GM12892 (cell line): Measurements from ENCODE around the gene METTL24.

ENCODE experiments used
- POLR2A ChIP-seq: IDR thresholded peaks from 2 replicates; pipeline ENCODE4 v1.6.1; 2011; ENCODE audit warnings: low read depth, low read length, control low read depth
- POLR2AphosphoS5 ChIP-seq: IDR thresholded peaks from 2 replicates; pipeline ENCODE4 v1.6.1; 2011; ENCODE audit warnings: low read depth, low read length, control low read depth
- TAF1 ChIP-seq: IDR thresholded peaks from 2 replicates; pipeline ENCODE4 v1.6.1; 2011; ENCODE audit warnings: low read depth, mild to moderate bottlenecking, control low read depth, low read length, borderline replicate concordance

DNA sequence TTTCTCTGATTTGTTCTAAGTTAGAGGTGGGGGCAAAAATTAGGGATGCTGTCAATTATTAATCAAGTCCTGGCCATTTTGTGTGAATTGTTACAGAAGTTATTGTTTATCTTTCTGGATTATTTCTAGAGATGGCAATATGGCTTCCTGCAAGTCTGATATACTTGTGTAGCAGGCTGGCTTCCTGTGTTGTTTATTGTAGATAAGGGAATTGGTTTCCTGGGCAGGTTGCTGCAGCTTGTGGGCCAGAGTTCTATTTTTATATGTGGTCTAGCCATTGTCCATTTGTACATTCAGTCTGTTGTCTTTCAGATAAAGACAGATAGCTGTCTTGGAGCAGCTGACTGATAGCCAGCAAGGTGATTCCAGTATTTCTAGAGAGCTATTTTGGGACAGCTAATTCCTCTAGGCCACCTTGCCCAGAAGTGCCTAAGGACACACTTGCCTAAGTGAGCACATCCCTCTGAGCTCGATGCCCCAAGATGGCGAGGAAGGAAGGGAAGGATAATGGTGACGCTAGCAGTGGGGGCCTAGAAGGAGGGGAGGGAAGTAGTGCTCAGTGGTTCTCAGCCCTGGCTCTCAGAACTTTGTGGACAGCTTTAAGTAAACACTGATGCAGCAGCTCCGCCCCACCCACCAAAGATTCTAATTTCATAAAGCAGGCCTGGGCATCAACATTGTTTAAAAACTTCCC is 31.7 kb upstream of the METTL24 start:
- no peak for TF ChIP-seq POLR2AphosphoS5
- no peak for TF ChIP-seq TAF1
- TF ChIP-seq POLR2A = no peak
